NCI-H345 treated with DMSO at 0.1 percent for 48 hours (cell line): ENCODE measurements around the gene KREMEN1.

Source experiments
- DNase-seq: peaks from one replicate; lab custom pipeline; 2025; ENCODE audit not compliant: unreplicated experiment; lab: John Stamatoyannopoulos, UW

KREMEN1 gene

DNA sequence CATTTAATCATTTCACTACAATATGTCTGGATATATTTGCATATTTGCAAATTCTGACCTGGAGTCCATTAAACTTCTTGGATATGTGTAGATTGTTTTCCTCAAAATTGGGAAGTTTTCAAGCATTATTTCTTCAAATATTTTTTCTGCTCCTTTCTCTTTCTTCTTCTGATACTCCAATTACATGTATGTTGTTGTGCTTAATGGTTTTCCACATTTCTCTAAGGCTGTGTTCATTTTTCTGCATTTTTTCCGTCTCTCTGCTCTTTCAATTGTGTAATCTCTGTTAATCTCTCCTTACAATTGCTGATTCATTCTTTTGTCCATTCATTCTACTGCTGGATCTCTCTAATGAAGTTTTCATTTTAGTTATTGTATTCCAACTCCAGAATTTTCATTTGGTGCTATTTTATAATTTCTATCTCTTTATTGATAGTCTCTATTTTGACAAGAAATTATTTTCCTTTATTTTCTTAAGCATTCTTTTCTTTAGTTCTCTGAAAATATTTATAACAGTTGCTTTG is 102.5 kb downstream of the KREMEN1 start:
- no peak for DNase-seq

- DNase-seq, result no peak
These were observed 111.4 kb downstream of the KREMEN1 start for GRCh38 chr22:29183971-29184848.

- DNase-seq, result no peak
These were observed 112.1 kb downstream of the KREMEN1 start for GRCh38 chr22:29184849-29185490.

DNA sequence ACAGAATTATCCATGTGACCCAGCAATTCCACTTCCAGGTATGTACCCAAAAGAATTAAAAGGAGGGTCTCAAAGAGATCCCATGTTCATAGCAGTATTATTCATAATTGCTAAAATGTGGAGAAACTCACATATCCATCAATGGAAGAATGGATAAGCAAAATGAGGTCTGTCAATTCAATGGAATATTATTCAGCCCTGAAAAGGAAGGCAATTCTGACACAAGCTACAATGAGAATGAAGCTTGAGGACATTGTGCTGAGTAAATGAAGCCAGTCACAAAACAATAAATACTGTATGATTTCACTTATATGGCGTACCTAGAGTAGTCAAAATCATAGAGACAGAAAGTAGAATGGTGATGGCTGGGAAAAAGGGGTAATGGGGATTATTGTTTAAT is 113.5 kb downstream of the KREMEN1 start:
- no peak for DNase-seq

GRCh38 chr22:29187831-29188230 is 115.0 kb downstream of the KREMEN1 start:
- DNase-seq, result no peak

DNA sequence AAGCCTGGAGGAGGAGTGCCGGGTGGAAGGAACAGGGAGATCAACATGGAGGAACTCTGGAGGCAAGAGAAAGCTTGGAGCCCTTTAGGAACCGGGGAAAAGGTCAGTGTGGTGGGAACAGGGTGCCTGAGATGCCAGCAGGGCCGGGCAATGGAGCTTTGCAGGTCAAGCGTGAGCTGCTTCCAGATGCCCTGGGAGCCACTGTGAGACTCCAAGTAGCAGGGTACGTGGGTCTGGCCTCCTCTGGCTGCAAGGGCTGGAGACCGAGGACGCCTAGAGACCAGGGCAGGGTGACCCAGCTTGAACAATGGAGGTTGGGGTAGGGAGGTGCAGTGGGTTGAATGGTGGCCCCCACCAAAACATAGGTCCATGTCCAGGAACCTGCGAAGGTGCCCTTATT is 117.2 kb downstream of the KREMEN1 start:
- no peak for DNase-seq

DNA sequence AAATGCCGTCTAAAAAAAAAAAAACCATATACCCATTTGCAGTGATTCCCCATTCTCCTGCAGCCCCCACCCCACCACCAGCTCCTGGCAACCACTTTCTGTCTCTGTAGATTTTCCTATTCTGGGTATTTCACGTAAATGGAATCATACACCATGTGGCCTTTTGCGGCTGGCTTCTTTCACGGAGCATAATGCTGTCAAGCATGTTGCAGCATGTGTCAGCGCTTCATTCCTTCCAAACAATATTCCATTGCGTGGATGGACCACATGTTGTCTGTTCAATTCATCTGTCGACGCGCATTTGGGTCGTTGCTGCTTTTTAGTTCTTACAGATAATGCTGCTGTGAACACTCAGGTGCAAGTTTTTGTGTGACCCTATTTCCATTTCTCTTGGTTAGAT is 118.1 kb downstream of the KREMEN1 start:
- DNase-seq, result no peak

DNA sequence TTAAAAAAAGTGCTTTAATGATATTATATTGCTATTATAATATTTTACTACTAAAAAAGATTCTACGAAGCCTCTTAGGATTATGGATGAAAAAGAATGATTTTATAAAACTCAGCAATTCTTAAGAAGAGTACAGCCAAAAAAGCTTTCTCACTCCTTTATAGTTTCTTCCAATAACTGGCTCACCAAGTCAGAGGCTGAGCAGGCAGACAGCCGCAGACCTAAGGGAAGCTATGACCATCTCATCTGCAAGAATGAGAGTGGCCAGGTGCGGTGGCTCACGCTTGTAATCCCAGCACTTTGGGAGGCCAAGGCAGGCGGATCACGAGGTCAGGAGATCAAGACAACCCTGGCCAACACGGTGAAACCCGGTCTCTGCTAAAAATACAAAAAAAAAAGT is 120.2 kb downstream of the KREMEN1 start:
- no peak for DNase-seq

- no peak for DNase-seq
These were observed 121.3 kb downstream of the KREMEN1 start for GRCh38 chr22:29194184-29194583.

DNA sequence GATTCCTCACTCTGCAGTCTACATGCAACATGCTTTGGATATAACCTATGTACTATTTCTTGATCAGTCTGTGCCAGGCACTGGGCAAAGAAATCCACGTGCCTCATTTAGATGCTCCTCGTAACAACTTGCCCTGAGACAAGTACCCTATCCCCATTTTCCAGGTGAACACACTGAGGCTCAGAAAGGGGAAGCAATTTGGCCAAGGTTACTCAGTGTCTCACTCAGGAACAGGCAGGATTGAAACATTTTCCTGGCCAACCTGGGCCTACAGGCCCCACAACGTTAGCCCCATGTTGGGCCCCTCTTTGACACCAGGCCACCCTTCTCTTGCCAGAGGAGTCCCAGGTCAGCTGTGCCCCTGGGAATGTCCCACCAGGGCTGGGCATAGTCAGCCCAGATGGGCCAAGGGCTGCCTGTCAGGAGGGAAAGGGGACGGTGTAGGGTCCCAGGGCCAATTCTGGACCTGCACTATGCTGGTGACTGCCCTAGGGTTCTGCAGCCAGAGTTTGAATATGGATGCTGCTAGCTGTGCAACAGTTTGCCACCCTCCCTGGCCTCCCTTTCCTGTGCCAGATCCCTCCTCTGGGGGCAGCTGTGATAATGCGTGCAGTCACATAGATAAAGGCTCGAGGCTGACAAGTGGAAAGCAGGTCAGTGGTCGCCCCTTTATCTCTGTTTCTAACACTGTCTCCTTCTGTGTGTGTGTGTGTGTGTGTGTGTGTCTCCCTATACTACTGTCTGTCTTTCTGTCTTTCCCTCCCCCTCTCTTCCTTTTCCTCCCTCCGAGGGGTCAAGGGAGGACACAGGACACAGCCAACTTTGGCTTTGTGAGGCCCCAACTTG is 122.5 kb downstream of the KREMEN1 start:
- no peak for DNase-seq

GRCh38 chr22:29195964-29196666 is 123.3 kb downstream of the KREMEN1 start:
- no peak for DNase-seq

DNA sequence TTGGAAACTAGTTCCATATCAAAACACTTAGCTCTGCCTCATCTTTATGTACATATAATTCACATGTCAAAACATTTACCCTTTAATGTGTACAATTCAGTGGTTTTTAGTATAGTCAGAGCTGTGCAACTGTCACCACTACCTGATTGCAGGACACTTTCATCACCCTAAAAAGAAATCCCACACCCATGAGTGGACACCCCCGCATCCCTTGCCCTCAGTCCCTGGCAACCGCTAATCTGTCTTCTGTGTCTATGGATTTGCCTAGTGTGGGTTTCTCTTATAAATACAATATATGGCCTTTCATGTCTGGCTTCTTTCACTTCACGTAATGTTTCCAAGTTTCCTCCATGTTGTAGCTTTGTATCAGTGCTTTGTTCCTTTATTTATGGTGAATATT is 124.3 kb downstream of the KREMEN1 start:
- DNase-seq, result no peak

DNA sequence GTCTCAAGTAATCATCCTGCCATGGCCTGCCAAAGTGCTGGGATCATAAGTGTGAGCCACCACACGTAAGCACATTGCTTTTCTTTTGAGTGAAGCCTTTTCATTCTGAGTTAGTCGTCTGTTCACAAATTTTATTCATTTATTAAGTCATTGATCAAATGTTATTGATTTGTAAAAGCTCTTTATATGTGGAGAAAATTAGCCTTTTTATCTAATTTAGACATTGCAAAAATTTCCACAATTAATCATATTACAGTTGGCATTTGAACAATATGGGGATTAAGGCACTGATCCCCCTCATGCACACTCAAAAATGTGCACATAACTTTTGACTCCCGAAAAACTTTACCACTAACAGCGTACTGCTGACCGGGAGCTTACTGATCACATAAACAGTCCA is 125.4 kb downstream of the KREMEN1 start:
- no peak for DNase-seq

GRCh38 chr22:29199702-29200400 is 127.0 kb downstream of the KREMEN1 start:
- no peak for DNase-seq

- DNase-seq, result no peak
These were observed 128.1 kb downstream of the KREMEN1 start for GRCh38 chr22:29200901-29201300.

DNA sequence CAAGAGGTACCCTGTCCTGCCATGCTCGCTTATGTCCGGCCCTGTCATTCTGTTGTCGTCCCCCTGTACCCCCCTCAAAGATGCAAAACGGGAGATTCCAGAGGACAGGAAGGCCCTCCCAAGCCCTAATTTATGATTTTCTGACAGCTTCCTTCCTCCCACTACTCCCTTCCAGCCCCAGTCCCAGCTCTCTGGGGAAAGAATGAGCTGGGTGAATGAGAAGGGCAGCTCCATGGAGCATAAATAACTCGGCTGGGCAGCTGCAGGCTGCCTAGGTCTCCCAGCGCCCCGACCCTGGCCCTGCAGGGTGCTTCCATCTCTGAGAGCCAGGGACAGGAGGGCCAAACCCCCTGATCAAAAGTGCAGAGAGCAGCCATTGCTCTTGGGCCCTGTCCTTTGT is 128.9 kb downstream of the KREMEN1 start:
- DNase-seq, result no peak

GRCh38 chr22:29202212-29203192 is 129.7 kb downstream of the KREMEN1 start:
- DNase-seq, result no peak

DNA sequence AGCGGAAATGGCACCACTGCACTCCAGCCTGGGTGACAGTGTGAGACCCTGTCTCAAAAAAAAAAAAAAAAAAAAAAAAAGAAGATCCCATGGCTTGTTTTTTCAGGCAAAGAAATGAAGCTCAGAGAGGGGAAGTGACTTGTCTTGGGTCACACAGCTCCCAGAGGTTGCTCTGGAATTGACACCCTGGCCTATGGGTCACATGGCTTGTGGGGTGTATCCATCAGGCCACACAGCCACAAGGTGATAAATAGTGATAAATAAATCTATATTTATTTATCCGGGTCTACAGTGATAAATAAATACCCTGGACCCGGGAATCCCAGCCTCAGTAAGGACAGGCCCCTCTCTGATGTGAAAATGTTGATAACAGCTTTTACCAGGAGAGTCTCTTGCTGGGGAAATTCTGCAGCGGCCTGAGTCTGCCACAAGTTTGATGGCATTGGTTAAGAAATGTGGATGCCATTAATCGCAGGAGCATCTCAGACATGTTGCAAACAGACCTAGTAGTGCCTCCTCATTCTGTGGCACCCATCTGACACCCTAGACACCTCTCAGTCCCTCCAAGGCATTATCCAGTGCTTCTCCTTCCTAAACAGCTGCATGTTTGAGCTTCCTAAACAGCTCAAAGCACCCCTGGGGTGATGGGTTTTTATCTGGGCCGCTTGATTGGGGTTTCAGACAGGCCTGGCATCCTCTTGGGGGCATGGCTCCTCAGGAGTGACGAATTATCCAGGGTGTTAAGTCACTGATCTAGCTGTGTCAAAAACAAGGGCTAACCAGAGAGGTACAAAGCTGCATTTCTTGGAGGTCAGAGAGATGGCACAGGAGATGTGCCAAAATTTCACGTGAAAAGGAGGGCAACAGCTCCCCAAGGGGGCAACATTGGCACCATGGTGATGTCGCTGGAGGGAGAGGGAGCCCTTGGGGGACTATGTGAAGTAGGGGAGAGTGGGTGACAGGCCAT is 130.9 kb downstream of the KREMEN1 start:
- DNase-seq, result no peak
